ENCODE data around the gene GOLGA6L9. TPM values are rescaled to one million over a fixed set of nuclear protein-coding genes. Genes with fewer than 3 reads are reported as not detected.

The GOLGA6L9 gene, protein sequence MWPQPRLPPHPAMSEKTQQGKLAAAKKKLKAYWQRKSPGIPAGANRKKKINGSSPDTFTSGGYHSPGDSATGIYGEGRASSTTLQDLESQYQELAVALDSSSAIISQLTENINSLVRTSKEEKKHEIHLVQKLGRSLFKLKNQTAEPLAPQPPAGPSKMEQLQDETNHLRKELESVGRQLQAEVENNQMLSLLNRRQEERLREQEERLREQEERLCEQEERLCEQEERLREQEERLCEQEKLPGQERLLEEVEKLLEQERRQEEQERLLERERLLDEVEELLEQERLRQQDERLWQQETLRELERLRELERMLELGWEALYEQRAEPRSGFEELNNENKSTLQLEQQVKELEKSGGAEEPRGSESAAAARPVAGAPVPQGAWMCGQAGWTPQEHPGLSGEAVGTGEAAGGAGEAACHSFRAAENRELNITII
- 1.5 to 2.9 TPM (median 2.6 TPM) in 5 replicates for total RNA-seq (2022; extraction: Qiagen RNA extraction; ENCODE audit: low read depth)

DNA sequence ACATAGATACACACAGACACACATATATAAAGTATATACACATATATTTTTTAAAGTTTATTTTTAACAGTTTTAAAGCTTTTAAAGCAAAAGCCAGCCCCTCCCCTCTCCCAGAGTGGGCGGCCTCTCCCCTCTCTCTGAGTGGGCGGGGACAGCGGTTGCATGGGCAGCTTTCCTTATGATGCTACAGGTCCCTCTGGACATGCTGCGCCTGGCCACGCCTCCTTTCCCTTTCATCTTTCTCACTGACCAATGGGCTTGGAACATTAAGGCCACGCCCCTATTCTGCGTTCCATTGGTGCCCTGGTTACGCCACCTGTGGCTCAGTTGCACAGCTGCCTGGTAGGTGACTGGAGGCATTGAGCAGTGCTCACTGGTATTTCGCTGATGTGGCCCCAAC, at the start of gene GOLGA6L9:
Gene GOLGA6L9, plus strand, starts transcription at position 124 of the 400 bp plus-strand sequence. Its CDS starts 264 bp downstream, at position 388.

Other genes starting within 250 kb of the GOLGA6L9 start
- 20.4 to 32.2 TPM (median 23.2 TPM) in 5 replicates for gene EFL1, start 167.1 kb upstream of the GOLGA6L9 start, total RNA-seq (2022; extraction: Qiagen RNA extraction; ENCODE audit: low read depth)
- gene SAXO2, start 167.0 kb upstream of the GOLGA6L9 start, total RNA-seq (2022; extraction: Qiagen RNA extraction; ENCODE audit: low read depth) = 1.3 to 2.8 TPM (median 2.1 TPM) in 5 replicates
- 0.33 to 0.56 TPM (median 0.50 TPM) in 5 replicates for gene GOLGA6L10, start 80.3 kb upstream of the GOLGA6L9 start, total RNA-seq (2022; extraction: Qiagen RNA extraction; ENCODE audit: low read depth)
- gene RPS17, start 110.6 kb downstream of the GOLGA6L9 start, total RNA-seq (2022; extraction: Qiagen RNA extraction; ENCODE audit: low read depth) = 3,849 to 4,455 TPM (median 3,970 TPM) in 5 replicates
- 2.3 to 3.5 TPM (median 2.9 TPM) in 5 replicates for gene CPEB1, start 217.5 kb downstream of the GOLGA6L9 start, total RNA-seq (2022; extraction: Qiagen RNA extraction; ENCODE audit: low read depth)